HepG2 (cell line): ENCODE results near the gene QSOX2. TPM values are rescaled to one million over a fixed set of nuclear protein-coding genes. Genes with fewer than 3 reads are reported as not detected.

ENCODE experiments used
- ATAC-seq: fragments of 200-7000 bp; cut with Tn5 transposase; 3 replicates; pipeline ENCODE4 v1.9.1; 2020; ENCODE audit warnings: mild to moderate bottlenecking, moderate library complexity
- BruUV-seq: library from RNA; stranded (reverse); fragments of 400-500 nt; replicated peaks from 2 replicates; lab custom pipeline; 2021; lab: Mats Ljungman, UMichigan
- CTCF ChIA-PET: fragments of 300-600 bp; formaldehyde crosslinking; extraction: SDS; loops from one replicate; lab custom pipeline; 2021; ENCODE audit warnings: low total read pairs, inconsistent platforms, low intra/inter-chr PET ratio; lab: Yijun Ruan, JAX
- POLR2A ChIA-PET: fragments of 350-600 bp; sonication (Branson Sonifier 250); formaldehyde crosslinking; loops from one replicate; lab custom pipeline; 2020; ENCODE audit warnings: antibody characterized with exemption, inconsistent platforms; lab: Yijun Ruan, JAX
- DNase-seq: peaks from one replicate; pipeline ENCODE4 v3.0.0-alpha.2; 2015; ENCODE audit warnings: low spot score
- FAIRE-seq: peaks from 3 replicates; lab custom pipeline; 2011; peaks lifted over from hg19 to GRCh38; lab: Jason Lieb, UNC
- H2AFZ ChIP-seq: one replicate; pipeline ENCODE4 v1.6.1; 2011; ENCODE audit warnings: low read length, inconsistent platforms
- H3K27ac ChIP-seq: fragments of 300-600 bp; 3 replicates; pipeline ENCODE4 v1.8.0; 2011; ENCODE audit warnings: mixed run types, mild to moderate bottlenecking, mixed read lengths, low read length, inconsistent platforms; ENCODE audit not compliant: insufficient read depth; ENCODE audit errors: extremely low read length
- H3K27me3 ChIP-seq, 2 experiments: fragments of 200-600 bp in 1 of 2; 2 replicates in 1 of 2; 3 replicates in 1 of 2; pipeline versions ENCODE4 v1.6.0 to v1.8.0; 2011; ENCODE audit warnings: low read length in 2 of 2, mild to moderate bottlenecking in 2 of 2, moderate library complexity in 2 of 2, inconsistent platforms in 1 of 2; ENCODE audit not compliant: insufficient read depth in 2 of 2, control insufficient read depth in 1 of 2
- H3K36me3 ChIP-seq, 2 experiments: fragments of 200-600 bp in 1 of 2; replicated peaks in 1 of 2; 2 replicates in 1 of 2; 3 replicates in 1 of 2; pipeline versions ENCODE4 v1.5.1 to v1.8.0; 2011; ENCODE audit warnings: low read length in 2 of 2, inconsistent platforms in 1 of 2; ENCODE audit not compliant: insufficient read depth in 2 of 2, control insufficient read depth in 1 of 2
- H3K4me1 ChIP-seq: 2 replicates; pipeline ENCODE4 v1.5.1; 2012; ENCODE audit warnings: low read length, inconsistent platforms; ENCODE audit not compliant: insufficient read depth
- H3K4me2 ChIP-seq: 2 replicates; pipeline ENCODE4 v1.6.0; 2011; ENCODE audit warnings: low read depth, low read length, inconsistent platforms
- H3K4me3 ChIP-seq, 3 experiments: fragments of 200-600 bp in 1 of 3; sonication (generic), shearing (Covaris generic) in 1 of 3; replicated peaks in 1 of 3; 2 replicates each; pipeline ENCODE4 v1.5.1; 2011 to 2016; ENCODE audit warnings: low read length in 3 of 3, inconsistent platforms in 2 of 3, low read depth in 2 of 3, mild to moderate bottlenecking in 2 of 3, control low read depth in 1 of 3, mixed read lengths in 1 of 3; ENCODE audit not compliant: insufficient read depth in 1 of 3
- H3K79me2 ChIP-seq: one replicate; pipeline ENCODE4 v1.6.1; 2011; ENCODE audit warnings: low read length, inconsistent platforms; ENCODE audit not compliant: insufficient read depth
- H3K9ac ChIP-seq: 2 replicates; pipeline ENCODE4 v1.6.0; 2011; ENCODE audit warnings: mild to moderate bottlenecking, low read depth, low read length, inconsistent platforms; ENCODE audit not compliant: insufficient read depth
- H3K9me3 ChIP-seq: 2 replicates; pipeline ENCODE4 v1.5.1; 2012; ENCODE audit warnings: mild to moderate bottlenecking, low read length
- H4K20me1 ChIP-seq: 2 replicates; pipeline ENCODE4 v1.6.0; 2011; ENCODE audit warnings: inconsistent platforms, mild to moderate bottlenecking, low read length, moderate library complexity; ENCODE audit not compliant: insufficient read depth
- FOXA3 ChIP-seq: IDR thresholded peaks from 2 replicates; pipeline ENCODE4 v1.6.1; 2016; ENCODE audit warnings: missing genetic modification reagents, missing compliant biosample characterization
- RBM22 ChIP-seq: fragments of 200-400 bp; formaldehyde crosslinking; optimal IDR thresholded peaks from 2 replicates; pipeline ENCODE3; 2017; ENCODE audit warnings: mild to moderate bottlenecking, low read length, moderate library complexity
- RBM39 ChIP-seq: fragments of 200-400 bp; formaldehyde crosslinking; IDR thresholded peaks from one replicate; pipeline ENCODE4 v1.6.1; 2018; ENCODE audit warnings: antibody characterized with exemption, mild to moderate bottlenecking, low read depth, low read length; ENCODE audit not compliant: poor library complexity, severe bottlenecking
- ZNF331 ChIP-seq: sonication (generic); formaldehyde crosslinking; IDR thresholded peaks from 2 replicates; pipeline ENCODE4 v1.4.0; 2020; ENCODE audit warnings: missing genetic modification reagents
- ZNF33A ChIP-seq: sonication (generic); formaldehyde crosslinking; IDR thresholded peaks from 2 replicates; pipeline ENCODE4 v1.5.1; 2020; ENCODE audit warnings: missing genetic modification reagents, mild to moderate bottlenecking, moderate library complexity, borderline replicate concordance
- WGBS: methylation state at CpG from one replicate; pipeline ENCODE4 v1.1.6; 2017; ENCODE audit warnings: low lambda C conversion rate; 5-methylcytosine and 5-hydroxymethylcytosine counted together
- in situ Hi-C: cut with HindIII; loops from 2 replicates; pipeline ENCODE4 v1.10.0; 2017; ENCODE audit warnings: low pct_unique_long_range_greater_than_20kb; ENCODE audit not compliant: extremely low pct_ligation_motif_present
- intact Hi-C: fragments of 100-400 bp; cut with micrococcal nuclease; formaldehyde crosslinking; loops from one replicate; pipeline ENCODE4 v1.10.0; 2022; ENCODE audit not compliant: unreplicated experiment
- polyA plus RNA-seq, 8 experiments: library from polyadenylated mRNA; depleted of rRNA in 3 of 8; stranded (reverse) in 7 of 8; unstranded in 1 of 8; fragments of >200 nt; fragmentation: Illumina TruSeq in 4 of 8; extraction: Trizol in 4 of 8; gene quantifications; 2 replicates each; pipeline versions ENCODE4 v1.2.1 to v1.2.3, GENCODE V29; 2011 to 2016; ENCODE audit warnings: low read depth in 4 of 8, missing spikeins in 1 of 8, mixed read lengths in 1 of 8; ENCODE audit not compliant: insufficient read depth in 1 of 8
- total RNA-seq, 5 experiments: library from RNA; depleted of rRNA; stranded (reverse); fragments of >200 nt; fragmentation: Illumina TruSeq; extraction: Trizol; gene quantifications; 2 replicates each; pipeline ENCODE4 v1.2.3, GENCODE V29; 2016; ENCODE audit warnings: low read depth in 1 of 5

QSOX2 gene
- total and polyA plus RNA-seq, 2 of the 13 experiments (the other 11 are each of a cell fraction or from before 2014, with no cell fraction given), result 27.1 to 42.1 TPM

GRCh38 chr9:136213733-136214132 is 31.9 kb downstream of the QSOX2 start:
- POLR2A ChIA-PET, result no interaction called here
- Histone ChIP-seq H3K27ac (no peak overlapping the region), H3K4me1 (no peaks in the 10 kb centered on the region), H3K27me3 (no peaks in the 10 kb centered on the region), H3K4me3 (no peak overlapping the region), H3K79me2 (no peaks in the 10 kb centered on the region), H4K20me1 (no peaks in the 10 kb centered on the region), H3K9me3 (no peaks in the 10 kb centered on the region), H2AFZ (no peak overlapping the region), H3K4me2 (no peak overlapping the region), H3K36me3 (peaks cover 39 to 89% of the 10 kb centered on the region in 2 experiments), H3K9ac (no peak overlapping the region)
- intact Hi-C loops (no loop called here), in situ Hi-C loops (no loop called here)
- 99% methylated on average over 8 of the region's 9 CpGs for WGBS
- CTCF ChIA-PET, result no interaction called here
- TF ChIP-seq ZNF331 (CRISPR knock-in tag), result peak; percentile 99
- no peak for TF ChIP-seq FOXA3 (CRISPR knock-in tag)
- ATAC-seq (no peak), FAIRE-seq (no peak), DNase-seq (no peak)
- BruUV-seq, result no TSS peak

DNA sequence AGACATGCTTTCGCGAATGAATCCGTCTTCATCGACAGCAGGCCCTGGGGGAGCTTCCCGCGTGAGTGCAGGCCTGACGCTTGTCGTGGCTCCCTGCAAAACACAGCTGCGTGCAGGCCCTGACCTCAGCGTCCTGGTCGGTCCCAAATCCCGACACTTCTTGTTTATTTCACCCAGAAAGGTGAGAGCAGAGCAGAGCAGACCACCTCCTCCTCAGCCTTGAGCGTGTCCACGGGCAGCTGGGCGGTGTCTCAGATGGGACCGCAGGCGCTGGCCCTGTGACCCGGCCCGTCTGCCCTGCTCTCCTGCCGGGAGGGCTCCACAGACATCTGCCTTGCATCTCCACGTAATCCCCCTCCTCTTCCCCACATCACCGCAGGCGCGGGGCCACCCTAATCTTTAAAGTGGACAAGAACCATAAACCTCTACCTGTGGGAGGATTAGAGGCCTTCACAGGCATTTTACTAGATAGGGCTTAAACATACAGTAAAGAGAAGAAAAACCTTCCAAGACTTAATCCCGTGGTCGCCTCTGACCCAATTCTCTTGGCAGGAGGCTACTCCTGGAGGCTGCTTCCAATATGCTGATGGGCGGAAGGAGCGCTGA is 33.2 kb downstream of the QSOX2 start:
- no TSS peak for BruUV-seq
- Histone ChIP-seq H3K27ac (no peak overlapping the region), H3K27me3 (no peaks in the 10 kb centered on the region), H4K20me1 (peaks cover 6% of the 10 kb centered on the region; the same call in 1 of the 2 replicates), H3K9me3 (no peaks in the 10 kb centered on the region), H3K36me3 (peaks cover 38 to 81% of the 10 kb centered on the region in 2 experiments), H3K4me1 (peaks cover 2% of the 10 kb centered on the region), H2AFZ (no peak overlapping the region), H3K9ac (no peak overlapping the region), H3K79me2 (no peaks in the 10 kb centered on the region), H3K4me3 (no peak overlapping the region), H3K4me2 (no peak overlapping the region)
- in situ Hi-C loops (no loop called here), intact Hi-C loops (no loop called here)
- 95% methylated on average over 28 of the region's 28 CpGs for WGBS
- TF ChIP-seq RBM39 (no peak), ZNF33A (no peak), RBM22 (peak; percentile 60)
- CTCF ChIA-PET, result no interaction called here
- POLR2A ChIA-PET, result no interaction called here
- DNase-seq (no peak), FAIRE-seq (no peak), ATAC-seq (no peak)
